Calu3 (cell line): Measurements from ENCODE around the gene RCL1. TPM values are rescaled to one million over a fixed set of nuclear protein-coding genes. Genes with fewer than 3 reads are reported as not detected.

Experiments used
- Bru-seq: library from RNA; stranded (reverse); fragments of 400-500 nt; gene quantifications from one replicate; lab custom pipeline; 2021; lab: Mats Ljungman, UMichigan
- BruChase-seq, 2 experiments: library from RNA; stranded (reverse); fragments of 400-500 nt; gene quantifications; one replicate each; lab custom pipeline; 2021; lab: Mats Ljungman, UMichigan
- BruUV-seq: library from RNA; stranded (reverse); fragments of 400-500 nt; replicated peaks from 2 replicates; lab custom pipeline; 2021; lab: Mats Ljungman, UMichigan
- CTCF ChIA-PET: fragments of 300-600 bp; sonication (Branson Sonifier 250); formaldehyde crosslinking; loops from one replicate; lab custom pipeline; 2022; ENCODE audit warnings: antibody characterized with exemption; lab: Charles Lee
- DNase-seq: peaks from one replicate; pipeline ENCODE4 v3.0.0; 2022
- H3K27ac Mint-ChIP-seq: one replicate; pipeline ENCODE4 v1.8.0; 2022; ENCODE audit warnings: mixed read lengths; ENCODE audit not compliant: unreplicated experiment
- H3K27me3 Mint-ChIP-seq: one replicate; pipeline ENCODE4 v1.8.0; 2022; ENCODE audit warnings: mixed read lengths; ENCODE audit not compliant: unreplicated experiment
- H3K36me3 Mint-ChIP-seq: one replicate; pipeline ENCODE4 v1.8.0; 2022; ENCODE audit warnings: mild to moderate bottlenecking, moderate library complexity, mixed read lengths; ENCODE audit not compliant: insufficient read depth, unreplicated experiment
- H3K4me1 Mint-ChIP-seq: one replicate; pipeline ENCODE4 v1.8.0; 2022; ENCODE audit warnings: mild to moderate bottlenecking, low read depth, mixed read lengths; ENCODE audit not compliant: unreplicated experiment
- H3K4me3 Mint-ChIP-seq: one replicate; pipeline ENCODE4 v1.8.0; 2022; ENCODE audit warnings: mild to moderate bottlenecking, low read depth, moderate library complexity, mixed read lengths; ENCODE audit not compliant: unreplicated experiment
- H3K9me3 Mint-ChIP-seq: one replicate; pipeline ENCODE4 v1.8.0; 2022; ENCODE audit warnings: low read depth, mixed read lengths; ENCODE audit not compliant: unreplicated experiment
- intact Hi-C: fragments of 100-400 bp; cut with micrococcal nuclease; formaldehyde crosslinking; loops from one replicate; pipeline ENCODE4 v1.10.0; 2022; ENCODE audit not compliant: unreplicated experiment
- long read RNA-seq: library from polyadenylated mRNA; stranded (forward); transcript quantifications from one replicate; pipeline ENCODE4 v2.0.0, GENCODE V29; 2022
- total RNA-seq: library from RNA; stranded (reverse); gene quantifications from 2 replicates; pipeline ENCODE4 v1.2.3, GENCODE V29; 2022
- TF ChIP-seq, protein P1 (sequence below): fragments of 200-600 bp; IDR thresholded peaks from one replicate; pipeline ENCODE4 v1.8.0; 2022; ENCODE audit warnings: antibody characterized with exemption; ENCODE audit not compliant: unreplicated experiment

RCL1 gene, protein sequence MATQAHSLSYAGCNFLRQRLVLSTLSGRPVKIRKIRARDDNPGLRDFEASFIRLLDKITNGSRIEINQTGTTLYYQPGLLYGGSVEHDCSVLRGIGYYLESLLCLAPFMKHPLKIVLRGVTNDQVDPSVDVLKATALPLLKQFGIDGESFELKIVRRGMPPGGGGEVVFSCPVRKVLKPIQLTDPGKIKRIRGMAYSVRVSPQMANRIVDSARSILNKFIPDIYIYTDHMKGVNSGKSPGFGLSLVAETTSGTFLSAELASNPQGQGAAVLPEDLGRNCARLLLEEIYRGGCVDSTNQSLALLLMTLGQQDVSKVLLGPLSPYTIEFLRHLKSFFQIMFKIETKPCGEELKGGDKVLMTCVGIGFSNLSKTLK
- total RNA-seq (20.7 and 21.3 TPM in 2 replicates), Bru-seq, nascent RNA (percentile 82 among the genes with signal in this experiment), BruChase-seq, experiment 1, labeled RNA remaining after a 6-hour chase (percentile 64 among the genes with signal in this experiment), BruChase-seq, experiment 2, labeled RNA remaining after a 2-hour chase (percentile 64 among the genes with signal in this experiment)
- long read RNA-seq, transcript RCL1-204 (9 exons, 2,134 nt) = major isoform, 18 of 20 reads
- long read RNA-seq, partial matches to known transcripts = 0 of 20 reads
- long read RNA-seq, other reads (novel, unspliced or antisense) = 0 of 20 reads

- H3K36me3 Mint-ChIP-seq = peaks cover 26% of the 10 kb centered on the region
- peak within 1 kb of the TSS; percentile 83 for H3K4me3 Mint-ChIP-seq
- H3K4me1 Mint-ChIP-seq = peaks cover 22% of the 10 kb centered on the region
- intact Hi-C loops = no loop called here
- BruUV-seq = no TSS peak
- H3K27me3 Mint-ChIP-seq = no peaks in the 10 kb centered on the region
- H3K9me3 Mint-ChIP-seq = no peaks in the 10 kb centered on the region
- TF ChIP-seq, protein P1, sequence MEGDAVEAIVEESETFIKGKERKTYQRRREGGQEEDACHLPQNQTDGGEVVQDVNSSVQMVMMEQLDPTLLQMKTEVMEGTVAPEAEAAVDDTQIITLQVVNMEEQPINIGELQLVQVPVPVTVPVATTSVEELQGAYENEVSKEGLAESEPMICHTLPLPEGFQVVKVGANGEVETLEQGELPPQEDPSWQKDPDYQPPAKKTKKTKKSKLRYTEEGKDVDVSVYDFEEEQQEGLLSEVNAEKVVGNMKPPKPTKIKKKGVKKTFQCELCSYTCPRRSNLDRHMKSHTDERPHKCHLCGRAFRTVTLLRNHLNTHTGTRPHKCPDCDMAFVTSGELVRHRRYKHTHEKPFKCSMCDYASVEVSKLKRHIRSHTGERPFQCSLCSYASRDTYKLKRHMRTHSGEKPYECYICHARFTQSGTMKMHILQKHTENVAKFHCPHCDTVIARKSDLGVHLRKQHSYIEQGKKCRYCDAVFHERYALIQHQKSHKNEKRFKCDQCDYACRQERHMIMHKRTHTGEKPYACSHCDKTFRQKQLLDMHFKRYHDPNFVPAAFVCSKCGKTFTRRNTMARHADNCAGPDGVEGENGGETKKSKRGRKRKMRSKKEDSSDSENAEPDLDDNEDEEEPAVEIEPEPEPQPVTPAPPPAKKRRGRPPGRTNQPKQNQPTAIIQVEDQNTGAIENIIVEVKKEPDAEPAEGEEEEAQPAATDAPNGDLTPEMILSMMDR = no peak
- DNase-seq = peak; percentile 96
- CTCF ChIA-PET = no interaction called here
- H3K27ac Mint-ChIP-seq = peak within 1 kb of the TSS; percentile 43
These were observed at the start of gene RCL1 for GRCh38 chr9:4792572-4793458. Gene RCL1, plus strand, starts transcription at chr9:4792944. Its CDS starts 148 bp downstream, at chr9:4793092.

GRCh38 chr9:4743131-4743875 lies 49.4 kb upstream of the RCL1 start:
- Mint-ChIP-seq H3K4me1 (peaks cover 9% of the 10 kb centered on the region), H3K9me3 (no peaks in the 10 kb centered on the region), H3K27ac (no peak overlapping the region), H3K36me3 (peaks cover 31% of the 10 kb centered on the region), H3K27me3 (peaks cover 4% of the 10 kb centered on the region), H3K4me3 (no peak overlapping the region)
- TF ChIP-seq, protein P1 = no peak
- CTCF ChIA-PET = no interaction called here
- intact Hi-C loops = no loop called here
- BruUV-seq = no TSS peak
- DNase-seq = no peak

DNA sequence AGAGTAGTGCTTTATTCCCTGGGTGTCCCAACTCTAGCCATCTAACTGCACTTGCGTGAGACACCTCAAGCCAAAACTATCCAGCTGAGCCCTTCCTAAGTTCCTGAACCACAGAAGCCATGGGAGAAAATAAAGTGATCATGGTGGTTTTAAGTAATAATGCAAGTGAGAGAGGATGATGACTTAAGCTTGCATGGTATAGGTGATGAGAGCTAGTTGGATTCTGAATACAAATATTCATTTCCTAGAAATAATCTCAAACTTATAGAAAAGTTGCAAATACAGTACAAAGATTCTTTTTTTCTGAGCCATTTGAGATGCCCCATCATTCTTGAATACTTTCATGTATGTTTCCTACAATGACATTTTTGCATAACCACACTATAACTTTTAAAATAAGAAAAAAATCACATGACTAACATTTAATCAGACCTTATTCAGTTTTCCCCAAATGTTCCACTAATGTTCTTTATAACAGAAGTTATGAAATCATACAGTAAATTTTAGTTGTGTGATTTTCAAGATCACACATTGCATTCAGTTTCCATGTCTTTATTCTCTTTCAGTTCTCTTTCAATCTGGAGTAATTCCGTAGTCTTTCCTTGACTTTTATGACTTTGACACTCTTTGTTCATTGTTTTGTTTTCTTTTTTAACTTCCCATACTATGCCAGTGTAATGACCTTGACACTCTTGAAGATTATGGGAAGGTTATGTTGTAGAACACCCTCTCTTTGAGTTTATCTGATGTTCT lies 46.3 kb upstream of the RCL1 start:
- Mint-ChIP-seq H3K36me3 (peaks cover 5% of the 10 kb centered on the region), H3K27me3 (peaks cover 17% of the 10 kb centered on the region), H3K27ac (no peak overlapping the region), H3K4me3 (no peak overlapping the region), H3K4me1 (peaks cover 9% of the 10 kb centered on the region), H3K9me3 (no peaks in the 10 kb centered on the region)
- CTCF ChIA-PET = no interaction called here
- intact Hi-C loops = no loop called here
- TF ChIP-seq, protein P1 = no peak
- no TSS peak for BruUV-seq
- DNase-seq = no peak
